Caco-2 (cell line): ENCODE data around the gene EGFR. TPM values are rescaled to one million over a fixed set of nuclear protein-coding genes. Genes with fewer than 3 reads are reported as not detected.

Experiments used
- BruUV-seq: library from RNA; stranded (reverse); fragments of 400-500 nt; replicated peaks from 2 replicates; lab custom pipeline; 2021; lab: Mats Ljungman, UMichigan
- CTCF ChIA-PET: fragments of 300-600 bp; sonication (Branson Sonifier 250); formaldehyde crosslinking; loops from one replicate; lab custom pipeline; 2022; ENCODE audit warnings: antibody characterized with exemption; lab: Charles Lee
- POLR2A ChIA-PET: fragments of 300-600 bp; sonication (Branson Sonifier 250); formaldehyde crosslinking; loops from one replicate; lab custom pipeline; 2022; ENCODE audit warnings: antibody characterized with exemption; lab: Charles Lee
- DNase-seq, 2 experiments: peaks; one replicate each; pipeline versions ENCODE4 v3.0.0 to v3.0.0-alpha.2; 2020 to 2022
- H3K27me3 ChIP-seq: replicated peaks from 2 replicates; pipeline ENCODE4 v1.6.0; 2011; ENCODE audit warnings: low read length; ENCODE audit not compliant: control insufficient read depth, insufficient read depth
- H3K36me3 ChIP-seq: 2 replicates; pipeline ENCODE4 v1.5.1; 2011; ENCODE audit warnings: low read length; ENCODE audit not compliant: control insufficient read depth, insufficient read depth
- H3K4me1 ChIP-seq: fragments of 250-450 bp; sonication (Bioruptor Pico); 2 replicates; pipeline ENCODE4 v1.5.1; 2020; ENCODE audit warnings: mild to moderate bottlenecking
- H3K4me3 ChIP-seq: 2 replicates; pipeline ENCODE4 v1.5.1; 2011; ENCODE audit warnings: low read depth, mild to moderate bottlenecking, control low read depth, low read length
- H3K9me3 ChIP-seq: fragments of 250-450 bp; sonication (Bioruptor Pico); 2 replicates; pipeline ENCODE4 v1.5.1; 2020; ENCODE audit warnings: mild to moderate bottlenecking, moderate library complexity
- H3K27ac Mint-ChIP-seq: one replicate; pipeline ENCODE4 v1.8.0; 2022; ENCODE audit warnings: mixed read lengths; ENCODE audit not compliant: unreplicated experiment
- H3K27me3 Mint-ChIP-seq: one replicate; pipeline ENCODE4 v1.8.0; 2022; ENCODE audit warnings: mixed read lengths; ENCODE audit not compliant: insufficient read depth, unreplicated experiment
- H3K36me3 Mint-ChIP-seq: one replicate; pipeline ENCODE4 v1.8.0; 2022; ENCODE audit warnings: mild to moderate bottlenecking, mixed read lengths; ENCODE audit not compliant: insufficient read depth, unreplicated experiment
- H3K4me1 Mint-ChIP-seq: one replicate; pipeline ENCODE4 v1.8.0; 2022; ENCODE audit warnings: low read depth, mixed read lengths; ENCODE audit not compliant: unreplicated experiment
- H3K4me3 Mint-ChIP-seq: one replicate; pipeline ENCODE4 v1.8.0; 2022; ENCODE audit warnings: mild to moderate bottlenecking, moderate library complexity, mixed read lengths; ENCODE audit not compliant: unreplicated experiment
- H3K9me3 Mint-ChIP-seq: one replicate; pipeline ENCODE4 v1.8.0; 2022; ENCODE audit warnings: mixed read lengths; ENCODE audit not compliant: unreplicated experiment
- CTCF ChIP-seq, 2 experiments: fragments of 200-600 bp in 1 of 2; IDR thresholded peaks; 1 replicate in 1 of 2; 2 replicates in 1 of 2; pipeline versions ENCODE4 v1.5.1 to v1.8.0; 2011 to 2022; ENCODE audit warnings: antibody characterized with exemption in 1 of 2, control low read depth in 1 of 2, inconsistent platforms in 1 of 2, low read depth in 1 of 2, low read length in 1 of 2, mild to moderate bottlenecking in 1 of 2, moderate library complexity in 1 of 2; ENCODE audit not compliant: insufficient read depth in 1 of 2, severe bottlenecking in 1 of 2, unreplicated experiment in 1 of 2
- intact Hi-C: fragments of 100-400 bp; cut with micrococcal nuclease; formaldehyde crosslinking; loops from one replicate; pipeline ENCODE4 v1.10.0; 2022; ENCODE audit not compliant: unreplicated experiment
- total RNA-seq: library from RNA; stranded (reverse); gene quantifications from 2 replicates; pipeline ENCODE4 v1.2.3, GENCODE V29; 2022

Gene EGFR
- total RNA-seq, 1 experiment from 2014 or later: 60.1 TPM

DNA sequence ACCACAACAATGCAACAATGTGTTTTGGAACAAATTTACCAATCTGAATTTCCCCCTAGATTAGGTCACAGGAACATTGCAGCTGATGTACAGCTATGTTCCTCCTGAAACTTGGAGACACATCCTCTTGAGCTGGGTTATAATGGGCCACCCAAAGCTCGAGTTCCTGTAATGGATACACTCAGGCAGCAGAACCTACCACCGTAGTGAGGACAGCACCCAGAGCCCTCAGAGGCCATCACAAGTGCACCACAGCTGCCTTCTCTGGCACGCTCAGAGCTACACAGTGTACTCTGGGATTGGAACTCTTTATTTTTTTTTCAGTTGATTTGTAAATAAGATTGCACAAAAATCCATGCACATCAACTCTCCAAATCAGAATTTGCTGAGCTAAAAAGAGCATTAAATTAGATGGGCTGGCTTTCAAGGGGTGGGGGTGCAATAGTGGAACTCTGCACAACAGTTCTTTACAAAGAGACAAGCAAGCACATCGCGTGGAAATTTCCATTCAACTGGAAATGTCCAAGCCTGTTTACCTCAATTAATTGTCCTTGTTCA, 56.7 kb downstream of the EGFR start:
- no TSS peak for BruUV-seq
- peaks cover 71% of the 10 kb centered on the region for H3K4me1 ChIP-seq
- Mint-ChIP-seq H3K4me1 (peaks cover 47% of the 10 kb centered on the region), H3K9me3 (no peaks in the 10 kb centered on the region), H3K27ac (no peak overlapping the region), H3K36me3 (peaks cover 27% of the 10 kb centered on the region), H3K4me3 (no peak overlapping the region), H3K27me3 (no peaks in the 10 kb centered on the region)
- CTCF ChIA-PET: no interaction called here
- no peaks in the 10 kb centered on the region for H3K36me3 ChIP-seq
- no peak for TF ChIP-seq CTCF (IDR thresholded peaks at IDR 0.05; ENCODE audit: insufficient read depth in 1 of 2, low read depth in 1 of 2, low read length in 1 of 2, severe bottlenecking in 1 of 2, unreplicated experiment in 1 of 2)
- POLR2A ChIA-PET: interaction anchor here (0.7 kb wide), 1 partner anchor 135 kb away, joined by 6 read pairs; no protein-coding TSS in a partner anchor
- intact Hi-C loops: loop anchor here (2.0 kb wide), 1 partner anchor 113 kb away; no protein-coding TSS in a partner anchor
- no peak overlapping the region for H3K4me3 ChIP-seq
- DNase-seq: no peak
- no peaks in the 10 kb centered on the region for H3K9me3 ChIP-seq
- H3K27me3 ChIP-seq: no peaks in the 10 kb centered on the region

- H3K36me3 ChIP-seq: peaks cover 2% of the 10 kb centered on the region; the same call in 1 of the 2 replicates
- Mint-ChIP-seq H3K9me3 (no peaks in the 10 kb centered on the region), H3K27me3 (no peaks in the 10 kb centered on the region), H3K27ac (peak overlapping the region; percentile 97), H3K4me1 (peaks cover 45% of the 10 kb centered on the region), H3K4me3 (peak overlapping the region; percentile 74), H3K36me3 (peaks cover 27% of the 10 kb centered on the region)
- no peak for TF ChIP-seq CTCF (IDR thresholded peaks at IDR 0.05; ENCODE audit: insufficient read depth in 1 of 2, low read depth in 1 of 2, low read length in 1 of 2, severe bottlenecking in 1 of 2, unreplicated experiment in 1 of 2)
- peak; percentile 85 to 91 for DNase-seq
- no peaks in the 10 kb centered on the region for H3K9me3 ChIP-seq
- no TSS peak for BruUV-seq
- H3K27me3 ChIP-seq: no peaks in the 10 kb centered on the region
- ChIA-PET POLR2A (interaction anchor here (0.6 to 1.2 kb wide), 2 partner anchors 12 to 58 kb away, joined by 3 to 5 read pairs; no protein-coding TSS in a partner anchor), CTCF (interaction anchor here (1.2 to 1.4 kb wide), 2 partner anchors 12 to 177 kb away, joined by 4 to 10 read pairs; no protein-coding TSS in a partner anchor)
- H3K4me1 ChIP-seq: peaks cover 64% of the 10 kb centered on the region
- intact Hi-C loops: no loop called here
- peak overlapping the region; percentile 24 for H3K4me3 ChIP-seq
Observed at GRCh38 chr7:55077561-55078410, 59.0 kb downstream of the EGFR start.
